H1 (cell line): Measurements from ENCODE around the gene ARL3. TPM values are rescaled to one million over a fixed set of nuclear protein-coding genes. Genes with fewer than 3 reads are reported as not detected.

Experiments
- CTCF ChIA-PET: fragments of 300-600 bp; sonication (Branson Sonifier 250); formaldehyde crosslinking; loops from one replicate; lab custom pipeline; 2021; ENCODE audit not compliant: partially characterized antibody; lab: Charles Lee
- POLR2A ChIA-PET: fragments of 300-600 bp; sonication (Branson Sonifier 250); formaldehyde crosslinking; loops from one replicate; lab custom pipeline; 2021; ENCODE audit warnings: inconsistent platforms; ENCODE audit not compliant: partially characterized antibody; lab: Charles Lee
- DNase-seq, 2 experiments: peaks; one replicate each; pipeline versions ENCODE4 v3.0.0 to v3.0.0-alpha.2; 2010 to 2022; ENCODE audit warnings: low spot score in 2 of 2, low read depth in 1 of 2, mixed read lengths in 1 of 2
- FAIRE-seq: peaks from 2 replicates; lab custom pipeline; 2011; peaks lifted over from hg19 to GRCh38; lab: Jason Lieb, UNC
- H2AFZ ChIP-seq: 2 replicates; pipeline ENCODE4 v1.8.1; 2012; ENCODE audit warnings: low read length, inconsistent platforms
- H2AK5ac ChIP-seq: 2 replicates; pipeline ENCODE4 v1.6.1; 2013; ENCODE audit warnings: low read depth, low read length
- H2BK120ac ChIP-seq: replicated peaks from 2 replicates; pipeline ENCODE3; 2013; ENCODE audit warnings: low read depth, low read length, inconsistent platforms
- H2BK12ac ChIP-seq: 2 replicates; pipeline ENCODE4 v1.6.1; 2013; ENCODE audit warnings: low read depth, low read length
- H2BK15ac ChIP-seq: 2 replicates; pipeline ENCODE4 v1.6.1; 2013; ENCODE audit warnings: low read length
- H2BK20ac ChIP-seq: 2 replicates; pipeline ENCODE4 v1.6.1; 2013; ENCODE audit warnings: low read length
- H2BK5ac ChIP-seq: 2 replicates; pipeline ENCODE4 v1.6.1; 2013; ENCODE audit warnings: low read depth, low read length
- H3K14ac ChIP-seq: 2 replicates; pipeline ENCODE4 v1.6.1; 2013; ENCODE audit warnings: inconsistent platforms; ENCODE audit not compliant: insufficient read length
- H3K18ac ChIP-seq: 2 replicates; pipeline ENCODE4 v1.6.1; 2013; ENCODE audit warnings: low read length; ENCODE audit errors: extremely low read depth
- H3K23ac ChIP-seq: 2 replicates; pipeline ENCODE4 v1.6.1; 2013; ENCODE audit warnings: inconsistent platforms; ENCODE audit not compliant: insufficient read length
- H3K23me2 ChIP-seq: 2 replicates; pipeline ENCODE4 v1.6.1; 2013; ENCODE audit warnings: low read depth, low read length
- H3K27ac ChIP-seq: 2 replicates; pipeline ENCODE4 v1.6.1; 2011; ENCODE audit warnings: low read depth, low read length, inconsistent platforms
- H3K27me3 ChIP-seq, 4 experiments: replicated peaks in 1 of 4; 1 replicate in 1 of 4; 2 replicates in 3 of 4; pipeline versions ENCODE4 v1.6.1 to v1.8.1; 2011 to 2013; ENCODE audit warnings: low read length in 3 of 4, mild to moderate bottlenecking in 3 of 4, inconsistent platforms in 2 of 4, mixed read lengths in 2 of 4, moderate library complexity in 1 of 4; ENCODE audit not compliant: control insufficient read depth in 3 of 4, insufficient read depth in 3 of 4; ENCODE audit errors: extremely low read depth in 1 of 4
- H3K36me3 ChIP-seq, 4 experiments: 2 replicates each; pipeline versions ENCODE4 v1.6.1 to v1.8.1; 2011 to 2013; ENCODE audit warnings: mild to moderate bottlenecking in 4 of 4, low read length in 3 of 4, moderate library complexity in 2 of 4, control low read depth in 1 of 4, inconsistent platforms in 1 of 4; ENCODE audit not compliant: insufficient read depth in 4 of 4, control insufficient read depth in 2 of 4
- H3K4ac ChIP-seq: replicated peaks from 2 replicates; pipeline ENCODE3; 2013; ENCODE audit warnings: low read length, low read depth, mixed read lengths, inconsistent platforms; ENCODE audit not compliant: insufficient read length
- H3K4me1 ChIP-seq, 4 experiments: replicated peaks in 1 of 4; 1 replicate in 1 of 4; 2 replicates in 3 of 4; pipeline versions ENCODE4 v1.6.1 to v1.8.1; 2011 to 2013; ENCODE audit warnings: low read length in 3 of 4, inconsistent platforms in 2 of 4, mixed read lengths in 1 of 4; ENCODE audit not compliant: insufficient read depth in 4 of 4, control insufficient read depth in 3 of 4
- H3K4me2 ChIP-seq, 2 experiments: 2 replicates each; pipeline versions ENCODE4 v1.6.1 to v1.8.1; 2011 to 2013; ENCODE audit warnings: low read depth in 2 of 2, low read length in 2 of 2, control low read depth in 1 of 2, inconsistent platforms in 1 of 2, mild to moderate bottlenecking in 1 of 2; ENCODE audit not compliant: insufficient read depth in 1 of 2
- H3K4me3 ChIP-seq, 4 experiments: fragments of 200-600, 300-600 bp in 1 of 4; sonication (generic), shearing (Covaris generic), sonication (Bioruptor Twin) in 1 of 4; 2 replicates each; pipeline versions ENCODE4 v1.5.1 to v1.8.1; 2011 to 2016; ENCODE audit warnings: low read length in 4 of 4, low read depth in 3 of 4, control low read depth in 2 of 4, inconsistent platforms in 2 of 4, mild to moderate bottlenecking in 2 of 4, mixed read lengths in 1 of 4, moderate library complexity in 1 of 4; ENCODE audit not compliant: insufficient read depth in 2 of 4; ENCODE audit errors: extremely low read depth in 1 of 4
- H3K56ac ChIP-seq: replicated peaks from 2 replicates; pipeline ENCODE3; 2013; ENCODE audit warnings: low read depth, mild to moderate bottlenecking, mixed read lengths, low read length, inconsistent platforms; ENCODE audit not compliant: insufficient read length
- H3K79me1 ChIP-seq: 2 replicates; pipeline ENCODE4 v1.6.1; 2013; ENCODE audit warnings: low read depth, low read length, control low read depth
- H3K79me2 ChIP-seq, 2 experiments: 2 replicates each; pipeline versions ENCODE4 v1.6.1 to v1.8.1; 2012 to 2013; ENCODE audit warnings: low read length in 2 of 2, mild to moderate bottlenecking in 2 of 2, inconsistent platforms in 1 of 2; ENCODE audit not compliant: insufficient read depth in 2 of 2, control insufficient read depth in 1 of 2
- H3K9ac ChIP-seq, 4 experiments: replicated peaks in 1 of 4; 1 replicate in 1 of 4; 2 replicates in 3 of 4; pipeline versions ENCODE4 v1.6.1 to v1.8.1; 2011 to 2013; ENCODE audit warnings: low read depth in 3 of 4, low read length in 3 of 4, control low read depth in 2 of 4, mild to moderate bottlenecking in 2 of 4, moderate library complexity in 2 of 4, inconsistent platforms in 1 of 4; ENCODE audit errors: extremely low read depth in 1 of 4
- H3K9me3 ChIP-seq, 2 experiments: 2 replicates each; pipeline versions ENCODE4 v1.6.1 to v1.8.1; 2012 to 2013; ENCODE audit warnings: mild to moderate bottlenecking in 2 of 2, moderate library complexity in 2 of 2, control low read depth in 1 of 2, inconsistent platforms in 1 of 2, low read depth in 1 of 2, low read length in 1 of 2, mixed read lengths in 1 of 2; ENCODE audit not compliant: insufficient read depth in 2 of 2
- H4K20me1 ChIP-seq, 2 experiments: replicated peaks in 1 of 2; 2 replicates each; pipeline versions ENCODE3 to v1.8.1; 2011 to 2013; ENCODE audit warnings: inconsistent platforms in 2 of 2, low read length in 2 of 2, mild to moderate bottlenecking in 1 of 2; ENCODE audit not compliant: insufficient read depth in 2 of 2, control insufficient read depth in 1 of 2
- H4K5ac ChIP-seq: 2 replicates; pipeline ENCODE4 v1.6.1; 2013; ENCODE audit warnings: low read length, low read depth, mixed read lengths, inconsistent platforms; ENCODE audit not compliant: insufficient read length
- H4K8ac ChIP-seq: 2 replicates; pipeline ENCODE4 v1.8.0; 2013; ENCODE audit warnings: mild to moderate bottlenecking, moderate library complexity, low read length, inconsistent platforms; ENCODE audit not compliant: insufficient read depth; ENCODE audit errors: extremely low read depth
- H4K91ac ChIP-seq: replicated peaks from 2 replicates; pipeline ENCODE3; 2013; ENCODE audit warnings: low read length, mixed read lengths, inconsistent platforms; ENCODE audit not compliant: insufficient read length
- CEBPB ChIP-seq: IDR thresholded peaks from 2 replicates; pipeline ENCODE4 v1.6.1; 2012; ENCODE audit warnings: low read depth, low read length
- EP300 ChIP-seq, 2 experiments: IDR thresholded peaks; 1 replicate in 1 of 2; 2 replicates in 1 of 2; pipeline ENCODE4 v1.6.1; 2011 to 2012; ENCODE audit warnings: low read depth in 2 of 2, low read length in 2 of 2, mild to moderate bottlenecking in 2 of 2, borderline replicate concordance in 1 of 2, inconsistent platforms in 1 of 2, moderate library complexity in 1 of 2
- JUN ChIP-seq: IDR thresholded peaks from 2 replicates; pipeline ENCODE4 v1.6.1; 2011; ENCODE audit warnings: low read depth, mild to moderate bottlenecking, improper control_type of control experiment, low read length
- MAX ChIP-seq: IDR thresholded peaks from 2 replicates; pipeline ENCODE4 v1.6.1; 2012; ENCODE audit warnings: inconsistent platforms
- NRF1 ChIP-seq: IDR thresholded peaks from 2 replicates; pipeline ENCODE4 v1.6.1; 2011; ENCODE audit warnings: mild to moderate bottlenecking, low read depth, low read length, improper control_type of control experiment
- POLR2A ChIP-seq, 2 experiments: IDR thresholded peaks; 1 replicate in 1 of 2; 2 replicates in 1 of 2; pipeline ENCODE4 v1.6.1; 2011; ENCODE audit warnings: low read depth in 2 of 2, low read length in 2 of 2, mild to moderate bottlenecking in 2 of 2; ENCODE audit errors: control extremely low read depth in 1 of 2
- RFX5 ChIP-seq: IDR thresholded peaks from 2 replicates; pipeline ENCODE4 v1.6.1; 2011; ENCODE audit warnings: low read depth, low read length, improper control_type of control experiment, borderline replicate concordance
- RXRA ChIP-seq: IDR thresholded peaks from 2 replicates; pipeline ENCODE4 v1.6.1; 2011; ENCODE audit warnings: low read depth, mild to moderate bottlenecking, low read length, moderate library complexity; ENCODE audit not compliant: insufficient read depth
- SAP30 ChIP-seq: fragments of 300-600 bp; sonication (generic); IDR thresholded peaks from 2 replicates; pipeline ENCODE4 v1.7.1; 2012; ENCODE audit warnings: low read length, moderate library complexity, mild to moderate bottlenecking, inconsistent platforms; ENCODE audit not compliant: insufficient read depth, insufficient replicate concordance
- SIRT6 ChIP-seq: IDR thresholded peaks from one replicate; pipeline ENCODE4 v1.7.1; 2012; ENCODE audit warnings: low read length, inconsistent platforms
- TAF1 ChIP-seq: IDR thresholded peaks from 2 replicates; pipeline ENCODE4 v1.6.1; 2011; ENCODE audit warnings: mild to moderate bottlenecking, low read depth, low read length
- TBP ChIP-seq: IDR thresholded peaks from 2 replicates; pipeline ENCODE4 v1.6.1; 2011; ENCODE audit warnings: low read depth, low read length, improper control_type of control experiment
- ZNF274 ChIP-seq: IDR thresholded peaks from 2 replicates; pipeline ENCODE4 v1.7.0; 2012; ENCODE audit warnings: low read length, borderline replicate concordance; ENCODE audit errors: extremely low read depth
- WGBS, 2 experiments: shearing (Covaris generic) in 1 of 2; methylation state at CpG; one replicate each; pipeline versions ENCODE4 v1.1.6 to v1.1.7; 2013 to 2015; ENCODE audit warnings: low lambda C conversion rate in 2 of 2, mixed read lengths in 2 of 2, inconsistent platforms in 1 of 2, low coverage in 1 of 2, missing lambda C conversion rate in 1 of 2; ENCODE audit not compliant: insufficient replicate concordance in 2 of 2, insufficient coverage in 1 of 2, insufficient read length in 1 of 2; ENCODE audit errors: extremely low coverage in 1 of 2, missing lambda C conversion rate in 1 of 2; 5-methylcytosine and 5-hydroxymethylcytosine counted together
- polyA plus RNA-seq, 7 experiments: library from polyadenylated mRNA; depleted of rRNA in 3 of 7; stranded (reverse) in 5 of 7; unstranded in 2 of 7; fragments of >200 nt in 5 of 7; fragments of 200-250 nt in 2 of 7; gene quantifications; 1 replicate in 5 of 7; 2 replicates in 1 of 7; 4 replicates in 1 of 7; pipeline versions ENCODE4 v1.2.1 to v1.2.3, GENCODE V29; 2011 to 2013; ENCODE audit warnings: missing spikeins in 2 of 7, mixed read lengths in 2 of 7
- total RNA-seq: library from RNA; stranded (reverse); fragmentation: NEBNext Ultra II Directional; extraction: Animal tissue kit (Norgen Biotek cat#: 25700); gene quantifications from 2 replicates; pipeline ENCODE4 v1.2.1, GENCODE V29; 2021

The ARL3 gene
- total and polyA plus RNA-seq, 2 of the 8 experiments (the other 6 are each of a cell fraction or from before 2014, with no cell fraction given) = 8.8 to 16.2 TPM

GRCh38 chr10:102626026-102626685 is 88.0 kb downstream of the ARL3 start:
- peak overlapping the region; percentile 54; the same call in 1 of the 2 replicates for H2AK5ac ChIP-seq
- no peak overlapping the region for H2BK120ac ChIP-seq
- H4K91ac ChIP-seq = peak overlapping the region; percentile 5
- DNase-seq (no peak), FAIRE-seq (no peak)
- 85% methylated on average over 10 of the region's 10 CpGs; no CpG with 5 or more reads in 1 of the 2 experiments for WGBS, 2 experiments
- peak overlapping the region; percentile 62; the same call in 1 of the 2 replicates for H2BK20ac ChIP-seq
- ChIA-PET POLR2A (interaction anchor here (1.1 to 5.6 kb wide), 10 partner anchors 7 to 220 kb away, joined by 3 to 51 read pairs (median 4); partner anchors contain the start of genes FBXL15 and TRIM8), CTCF (interaction anchor here (1.0 to 14.3 kb wide), 9 partner anchors 9 to 227 kb away, joined by 3 to 160 read pairs (median 4); partner anchors contain the start of gene TRIM8)
- H3K56ac ChIP-seq = no peak overlapping the region
- H3K9ac ChIP-seq = no peak overlapping the region
- no peak overlapping the region for H3K4ac ChIP-seq
- peaks cover 26 to 51% (median 39%) of the 10 kb centered on the region in 4 experiments for H3K4me1 ChIP-seq
- peak overlapping the region; percentile 77; the same call in 1 of the 2 replicates for H2BK12ac ChIP-seq
- no peaks in the 10 kb centered on the region for H3K27me3 ChIP-seq
- no peak overlapping the region for H3K4me3 ChIP-seq
- no peaks in the 10 kb centered on the region for H3K79me1 ChIP-seq
- no peaks in the 10 kb centered on the region for H3K36me3 ChIP-seq
- no peaks in the 10 kb centered on the region for H3K9me3 ChIP-seq
- no peaks in the 10 kb centered on the region for H4K20me1 ChIP-seq
- no peak overlapping the region; a peak in 1 of 4 replicates for H3K4me2 ChIP-seq
- H3K23ac ChIP-seq = no peak overlapping the region
- H3K23me2 ChIP-seq = no peaks in the 10 kb centered on the region; the same call in none of the 2 replicates
- H4K8ac ChIP-seq = no peak overlapping the region
- peak overlapping the region; percentile 40; the same call in 1 of the 2 replicates for H3K18ac ChIP-seq
- H2AFZ ChIP-seq = no peak overlapping the region
- peak overlapping the region; percentile 35; the same call in 1 of the 2 replicates for H2BK5ac ChIP-seq
- no peak overlapping the region for H3K14ac ChIP-seq
- H3K79me2 ChIP-seq = no peaks in the 10 kb centered on the region
- H3K27ac ChIP-seq = no peak overlapping the region
- H2BK15ac ChIP-seq = peak overlapping the region; percentile 83; the same call in 1 of the 2 replicates
- no peak overlapping the region for H4K5ac ChIP-seq
- TF ChIP-seq POLR2A (IDR thresholded peaks at IDR 0.05; ENCODE audit: control extremely low read depth in 1 of 2, low read depth in 2 of 2, low read length in 2 of 2) (no peak), ZNF274 (no peak), RFX5 (no peak), RXRA (no peak), NRF1 (no peak), CEBPB (no peak), EP300 (IDR thresholded peaks at IDR 0.05; ENCODE audit: borderline replicate concordance in 1 of 2, low read depth in 2 of 2, low read length in 2 of 2) (no peak), JUN (no peak), SIRT6 (no peak), SAP30 (no peak), MAX (no peak), TBP (no peak), TAF1 (no peak)
